ENCODE data around the gene SLC1A4. TPM values are rescaled to one million over a fixed set of nuclear protein-coding genes. Genes with fewer than 3 reads are reported as not detected.
"Not testable (repeated sequence)": the region's sequence is repeated elsewhere in the genome, so short reads cannot be mapped to it uniquely, and the experiment has no call there.

SLC1A4 gene
- total RNA-seq, 4 donors from 2014 or later, result 12.9 to 39.5 (median 29.0) TPM

- 91% methylated on average over 3 of the region's 3 CpGs for WGBS
- H3K9me3 ChIP-seq, result no peaks in the 10 kb centered on the region
- peaks cover 7% of the 10 kb centered on the region for H3K36me3 ChIP-seq
- H3K27me3 ChIP-seq, result no peaks in the 10 kb centered on the region
- H3K27ac ChIP-seq, result no peak overlapping the region
- peaks cover 3% of the 10 kb centered on the region for H3K4me1 ChIP-seq
- no peak for DNase-seq (ENCODE audit: low spot score in 2 of 2)
- H3K4me3 ChIP-seq, result no peak overlapping the region
- TF ChIP-seq EP300 (IDR thresholded peaks at IDR 0.05) (no peak), CTCF (IDR thresholded peaks at IDR 0.05) (no peak), POLR2A (IDR thresholded peaks at IDR 0.05) (no peak), POLR2AphosphoS5 (IDR thresholded peaks at IDR 0.05) (no peak)
These were observed 13.8 kb downstream of the SLC1A4 start for GRCh38 chr2:65003037-65003436.

DNA sequence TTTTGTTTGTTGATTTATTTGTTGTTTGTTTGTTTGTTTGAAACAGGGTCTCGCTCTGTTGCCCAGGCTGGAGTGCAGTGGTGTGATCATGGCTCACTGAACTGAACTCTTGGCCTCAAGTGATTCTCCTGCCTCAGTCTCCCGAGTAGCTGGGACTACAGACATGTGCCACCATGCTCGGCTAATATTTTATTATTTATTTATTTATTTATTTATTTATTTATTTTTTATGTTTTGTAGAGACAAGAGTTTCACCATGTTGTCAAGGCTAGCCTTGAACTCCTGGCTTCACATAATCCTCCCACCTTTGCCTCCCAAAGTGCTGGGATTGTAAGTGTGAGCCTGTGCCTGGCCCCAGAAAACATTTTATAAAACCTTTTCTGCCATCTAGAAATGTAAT, 15.0 kb downstream of the SLC1A4 start:
- not testable (repeated sequence) for DNase-seq (ENCODE audit: low spot score in 2 of 2); H3K9me3 ChIP-seq; H3K4me3 ChIP-seq; H3K27ac ChIP-seq; H3K36me3 ChIP-seq; H3K4me1 ChIP-seq; H3K27me3 ChIP-seq
- 97% methylated on average over 3 of the region's 3 CpGs for WGBS

- no peak overlapping the region for H3K4me3 ChIP-seq
- 96% methylated on average over 1 of the region's 1 CpG for WGBS
- peaks cover 6% of the 10 kb centered on the region for H3K4me1 ChIP-seq
- H3K36me3 ChIP-seq, result peaks cover 23% of the 10 kb centered on the region
- no peaks in the 10 kb centered on the region for H3K9me3 ChIP-seq
- no peak for TF ChIP-seq POLR2A (IDR thresholded peaks at IDR 0.05)
- no peak for TF ChIP-seq POLR2AphosphoS5 (IDR thresholded peaks at IDR 0.05)
- TF ChIP-seq EP300 (IDR thresholded peaks at IDR 0.05), result no peak
- TF ChIP-seq CTCF (IDR thresholded peaks at IDR 0.05), result no peak
- no peaks in the 10 kb centered on the region for H3K27me3 ChIP-seq
- H3K27ac ChIP-seq, result no peak overlapping the region
- no peak for DNase-seq (ENCODE audit: low spot score in 2 of 2)
These were observed 24.6 kb downstream of the SLC1A4 start for GRCh38 chr2:65013776-65014175.

DNA sequence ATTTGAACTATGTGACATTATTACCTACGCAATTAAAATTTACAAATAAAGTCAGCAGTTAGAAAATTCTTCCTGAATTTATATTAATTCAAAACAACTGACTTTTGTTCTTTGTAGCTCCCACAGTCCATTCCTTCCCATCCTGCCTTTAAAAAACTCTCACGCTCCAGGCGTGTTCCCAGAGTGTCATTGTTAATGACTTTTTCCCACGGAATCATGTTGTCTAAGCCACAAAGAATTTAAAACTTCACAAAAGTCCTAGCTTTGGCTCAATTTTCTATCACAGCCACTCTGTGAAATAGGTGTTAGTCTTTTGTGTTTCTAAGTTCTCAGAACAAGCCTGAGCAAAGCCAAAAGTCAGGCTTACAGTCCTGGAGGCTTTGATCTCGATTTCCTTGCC, 26.5 kb downstream of the SLC1A4 start:
- H3K4me1 ChIP-seq, result peaks cover 6% of the 10 kb centered on the region
- H3K36me3 ChIP-seq, result peaks cover 31% of the 10 kb centered on the region
- H3K9me3 ChIP-seq, result no peaks in the 10 kb centered on the region
- no peak for DNase-seq (ENCODE audit: low spot score in 2 of 2)
- no peak overlapping the region for H3K4me3 ChIP-seq
- H3K27me3 ChIP-seq, result no peaks in the 10 kb centered on the region
- WGBS, result 70% methylated on average over 5 of the region's 5 CpGs
- no peak overlapping the region for H3K27ac ChIP-seq
- no peak for TF ChIP-seq EP300 (IDR thresholded peaks at IDR 0.05)
- TF ChIP-seq POLR2A (IDR thresholded peaks at IDR 0.05), result no peak
- TF ChIP-seq CTCF (IDR thresholded peaks at IDR 0.05), result no peak
- no peak for TF ChIP-seq POLR2AphosphoS5 (IDR thresholded peaks at IDR 0.05)

DNA sequence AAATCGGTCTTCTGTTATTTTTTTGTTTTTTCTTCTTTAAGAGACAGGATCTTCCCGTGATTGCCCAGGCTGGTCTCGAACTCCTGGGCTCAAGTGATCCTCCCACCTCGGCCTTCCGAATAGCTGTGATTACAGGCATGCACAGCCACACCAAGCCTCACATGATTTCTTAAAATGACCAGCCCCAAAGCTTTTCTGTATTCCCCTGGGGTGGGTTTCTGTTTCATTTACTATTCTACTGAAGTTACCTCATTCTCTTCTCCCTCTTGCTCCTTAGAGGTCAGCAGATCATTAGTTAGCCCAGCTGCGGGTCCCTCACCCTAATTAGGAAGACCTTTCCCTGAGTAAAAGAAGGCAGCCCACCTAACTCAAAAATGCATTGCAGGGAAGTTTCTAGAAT, 27.6 kb downstream of the SLC1A4 start:
- DNase-seq (ENCODE audit: low spot score in 2 of 2), result no peak
- H3K4me1 ChIP-seq, result peaks cover 6% of the 10 kb centered on the region
- peaks cover 39% of the 10 kb centered on the region for H3K36me3 ChIP-seq
- 88% methylated on average over 6 of the region's 6 CpGs for WGBS
- TF ChIP-seq CTCF (IDR thresholded peaks at IDR 0.05) (no peak), EP300 (IDR thresholded peaks at IDR 0.05) (no peak), POLR2AphosphoS5 (IDR thresholded peaks at IDR 0.05) (no peak), POLR2A (IDR thresholded peaks at IDR 0.05) (no peak)
- H3K27ac ChIP-seq, result no peak overlapping the region
- no peaks in the 10 kb centered on the region for H3K27me3 ChIP-seq
- no peaks in the 10 kb centered on the region for H3K9me3 ChIP-seq
- H3K4me3 ChIP-seq, result no peak overlapping the region

- Histone ChIP-seq H3K36me3 (peaks cover 39% of the 10 kb centered on the region), H3K4me1 (peaks cover 6% of the 10 kb centered on the region), H3K27me3 (no peaks in the 10 kb centered on the region), H3K4me3 (no peak overlapping the region), H3K9me3 (no peaks in the 10 kb centered on the region), H3K27ac (no peak overlapping the region)
- WGBS, result 50% methylated on average over 4 of the region's 4 CpGs
- DNase-seq (ENCODE audit: low spot score in 2 of 2), result no peak
- no peak for TF ChIP-seq POLR2AphosphoS5 (IDR thresholded peaks at IDR 0.05)
- TF ChIP-seq CTCF (IDR thresholded peaks at IDR 0.05), result peak in 1 of 2 donors; percentile 26
These were observed 28.1 kb downstream of the SLC1A4 start for GRCh38 chr2:65017335-65017734.
